Measurements from ENCODE around the gene PSMD2.
A peak's percentile ranks its signal among the peaks of the same experiment; 100 is the strongest.

Gene PSMD2

DNA sequence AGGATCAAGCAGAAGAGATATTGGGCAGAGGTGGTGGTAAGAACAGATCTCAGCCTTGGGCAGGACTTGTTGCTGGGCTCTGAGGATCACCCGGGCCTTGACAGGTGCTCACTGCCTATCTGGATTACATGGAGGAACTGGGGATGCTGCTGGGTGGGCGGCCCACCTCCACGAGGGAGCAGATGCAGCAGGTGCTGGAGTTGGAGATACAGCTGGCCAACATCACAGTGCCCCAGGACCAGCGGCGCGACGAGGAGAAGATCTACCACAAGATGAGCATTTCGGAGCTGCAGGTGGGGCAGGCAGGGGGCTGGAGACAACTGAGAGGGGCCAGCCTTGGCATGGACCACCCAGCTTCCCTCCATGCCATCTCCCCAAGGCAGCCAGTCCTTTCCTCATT is 15.4 kb upstream of the PSMD2 start:
- no peak for DNase-seq

DNA sequence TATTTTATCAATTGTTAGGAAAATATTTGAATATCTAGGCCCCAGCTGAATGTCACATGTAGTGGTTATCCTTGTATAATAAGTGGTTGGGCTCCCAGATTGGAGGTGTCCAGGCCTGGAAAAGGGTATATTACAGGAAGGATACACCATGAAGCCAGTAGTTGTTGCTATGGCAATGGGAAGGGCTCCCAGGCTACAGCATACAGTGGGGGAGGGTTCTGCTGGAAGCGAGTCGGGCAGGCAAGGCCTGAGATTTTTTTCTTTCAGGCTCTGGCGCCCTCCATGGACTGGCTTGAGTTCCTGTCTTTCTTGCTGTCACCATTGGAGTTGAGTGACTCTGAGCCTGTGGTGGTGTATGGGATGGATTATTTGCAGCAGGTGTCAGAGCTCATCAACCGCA is 14.3 kb upstream of the PSMD2 start:
- no peak for DNase-seq

DNA sequence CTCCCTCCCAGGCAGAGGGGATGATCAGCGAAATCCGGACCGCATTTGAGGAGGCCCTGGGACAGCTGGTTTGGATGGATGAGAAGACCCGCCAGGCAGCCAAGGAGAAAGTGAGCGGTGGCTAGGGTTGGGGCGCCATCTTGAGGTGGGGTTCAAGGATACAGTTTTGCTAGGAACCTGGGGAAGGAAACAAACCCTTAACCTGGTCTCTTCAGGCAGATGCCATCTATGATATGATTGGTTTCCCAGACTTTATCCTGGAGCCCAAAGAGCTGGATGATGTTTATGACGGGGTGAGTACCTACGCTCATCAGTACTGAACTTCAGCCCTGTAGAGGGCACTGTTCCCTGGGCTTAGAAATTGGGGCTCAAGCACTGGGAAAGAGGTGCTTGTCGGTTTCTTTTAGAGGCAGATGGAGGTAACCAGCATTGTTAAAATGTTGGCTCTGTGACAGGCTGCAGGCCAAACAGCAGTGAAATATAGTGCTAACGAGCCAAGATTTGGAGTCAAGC is 9.6 kb upstream of the PSMD2 start:
- no peak for DNase-seq

DNA sequence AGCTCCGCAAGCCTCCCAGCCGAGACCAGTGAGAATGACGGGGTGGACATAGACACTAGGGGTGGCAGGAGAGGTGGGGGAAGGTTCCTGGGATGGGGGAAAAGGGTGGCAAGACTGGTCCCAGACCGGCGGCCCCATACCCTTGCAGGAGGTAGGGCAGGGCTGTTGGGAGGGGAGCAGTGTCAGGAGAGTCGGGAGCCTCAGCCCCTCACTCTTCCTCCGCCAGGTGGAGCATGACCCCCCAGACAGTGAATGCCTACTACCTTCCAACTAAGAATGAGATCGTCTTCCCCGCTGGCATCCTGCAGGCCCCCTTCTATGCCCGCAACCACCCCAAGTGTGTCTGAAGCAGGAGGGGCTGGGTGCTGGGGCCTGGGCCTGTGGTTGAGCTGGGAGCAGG is 8.7 kb upstream of the PSMD2 start:
- no peak for DNase-seq

DNA sequence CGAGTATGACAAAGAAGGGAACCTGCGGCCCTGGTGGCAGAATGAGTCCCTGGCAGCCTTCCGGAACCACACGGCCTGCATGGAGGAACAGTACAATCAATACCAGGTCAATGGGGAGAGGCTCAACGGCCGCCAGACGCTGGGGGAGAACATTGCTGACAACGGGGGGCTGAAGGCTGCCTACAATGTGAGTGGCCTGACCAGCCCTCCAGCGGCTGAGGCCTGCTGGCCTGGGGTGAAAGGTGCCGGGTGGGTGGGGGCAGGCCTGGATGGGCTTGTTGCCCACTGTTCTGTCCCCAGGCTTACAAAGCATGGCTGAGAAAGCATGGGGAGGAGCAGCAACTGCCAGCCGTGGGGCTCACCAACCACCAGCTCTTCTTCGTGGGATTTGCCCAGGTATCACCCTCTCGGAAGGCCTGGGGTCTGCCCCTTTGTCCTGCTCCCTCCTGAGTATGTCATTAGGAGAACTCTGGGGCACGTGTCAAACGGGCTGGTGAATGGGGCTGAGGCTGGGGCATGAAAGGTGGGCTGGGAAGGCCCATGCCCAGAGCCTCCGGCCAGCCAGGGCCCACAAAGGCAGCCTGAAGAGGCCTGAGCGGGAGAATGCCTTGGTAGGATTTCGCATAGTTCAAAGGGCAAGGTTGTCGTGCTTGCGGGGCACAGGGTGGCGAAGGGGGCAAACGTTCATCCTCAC is 7.8 kb upstream of the PSMD2 start:
- no peak for DNase-seq

DNA sequence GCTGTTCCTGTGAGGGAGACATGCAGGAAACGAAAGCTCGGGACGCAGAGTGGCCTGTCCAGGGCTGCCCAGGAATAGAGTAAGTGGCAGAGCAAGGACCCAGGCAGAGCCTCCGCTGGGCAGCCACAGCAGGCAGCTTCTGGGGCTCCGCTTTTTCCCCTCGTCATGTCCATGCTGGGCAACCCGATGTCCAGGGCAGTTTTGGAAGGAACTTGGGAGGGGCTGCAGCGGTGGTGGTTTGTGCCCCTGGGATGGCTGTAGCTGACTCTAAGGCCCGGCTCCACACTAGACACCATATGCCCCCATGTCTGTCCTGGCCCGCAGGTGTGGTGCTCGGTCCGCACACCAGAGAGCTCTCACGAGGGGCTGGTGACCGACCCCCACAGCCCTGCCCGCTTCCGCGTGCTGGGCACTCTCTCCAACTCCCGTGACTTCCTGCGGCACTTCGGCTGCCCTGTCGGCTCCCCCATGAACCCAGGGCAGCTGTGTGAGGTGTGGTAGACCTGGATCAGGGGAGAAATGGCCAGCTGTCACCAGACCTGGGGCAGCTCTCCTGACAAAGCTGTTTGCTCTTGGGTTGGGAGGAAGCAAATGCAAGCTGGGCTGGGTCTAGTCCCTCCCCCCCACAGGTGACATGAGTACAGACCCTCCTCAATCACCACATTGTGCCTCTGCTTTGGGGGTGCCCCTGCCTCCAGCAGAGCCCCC is 7.1 kb upstream of the PSMD2 start:
- DNase-seq: no peak

DNA sequence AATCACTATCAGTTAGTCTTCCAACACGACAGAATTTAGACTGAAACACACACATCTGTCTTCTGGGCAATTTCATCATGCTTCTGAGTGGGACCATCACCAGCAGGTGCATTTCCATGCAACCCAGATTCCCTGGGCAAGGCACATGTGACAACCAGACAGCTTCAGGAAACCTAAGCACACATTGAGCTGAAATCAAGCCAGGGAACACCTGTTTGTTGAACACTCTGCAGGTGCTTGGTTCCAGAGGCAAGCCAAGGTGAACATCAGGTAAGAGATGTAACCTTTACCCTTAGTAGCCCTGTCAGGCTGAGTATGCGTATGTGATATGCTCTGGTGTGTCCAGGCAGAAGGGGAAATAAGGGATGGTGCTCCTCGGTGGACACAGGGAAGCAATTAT is 3.3 kb upstream of the PSMD2 start:
- no peak for DNase-seq

DNA sequence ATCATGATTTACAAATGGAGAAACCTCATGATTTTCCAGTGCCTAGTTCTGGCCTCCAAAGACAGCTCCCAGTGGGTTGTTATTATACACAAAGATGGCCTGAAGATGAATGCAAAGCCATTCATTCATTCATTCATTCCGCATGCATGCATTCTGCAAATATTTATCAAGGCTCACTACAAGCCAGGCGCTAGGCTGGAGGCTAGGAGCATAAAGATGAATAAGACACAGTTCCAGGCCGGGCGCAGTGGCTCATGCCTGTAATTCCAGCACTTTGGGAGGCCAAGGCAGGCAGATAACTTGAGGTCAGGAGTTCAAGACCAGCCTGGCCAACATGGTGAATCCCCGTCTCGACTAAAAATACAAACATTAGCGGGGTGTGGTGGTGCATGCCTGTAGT is 2.4 kb upstream of the PSMD2 start:
- DNase-seq: no peak

DNA sequence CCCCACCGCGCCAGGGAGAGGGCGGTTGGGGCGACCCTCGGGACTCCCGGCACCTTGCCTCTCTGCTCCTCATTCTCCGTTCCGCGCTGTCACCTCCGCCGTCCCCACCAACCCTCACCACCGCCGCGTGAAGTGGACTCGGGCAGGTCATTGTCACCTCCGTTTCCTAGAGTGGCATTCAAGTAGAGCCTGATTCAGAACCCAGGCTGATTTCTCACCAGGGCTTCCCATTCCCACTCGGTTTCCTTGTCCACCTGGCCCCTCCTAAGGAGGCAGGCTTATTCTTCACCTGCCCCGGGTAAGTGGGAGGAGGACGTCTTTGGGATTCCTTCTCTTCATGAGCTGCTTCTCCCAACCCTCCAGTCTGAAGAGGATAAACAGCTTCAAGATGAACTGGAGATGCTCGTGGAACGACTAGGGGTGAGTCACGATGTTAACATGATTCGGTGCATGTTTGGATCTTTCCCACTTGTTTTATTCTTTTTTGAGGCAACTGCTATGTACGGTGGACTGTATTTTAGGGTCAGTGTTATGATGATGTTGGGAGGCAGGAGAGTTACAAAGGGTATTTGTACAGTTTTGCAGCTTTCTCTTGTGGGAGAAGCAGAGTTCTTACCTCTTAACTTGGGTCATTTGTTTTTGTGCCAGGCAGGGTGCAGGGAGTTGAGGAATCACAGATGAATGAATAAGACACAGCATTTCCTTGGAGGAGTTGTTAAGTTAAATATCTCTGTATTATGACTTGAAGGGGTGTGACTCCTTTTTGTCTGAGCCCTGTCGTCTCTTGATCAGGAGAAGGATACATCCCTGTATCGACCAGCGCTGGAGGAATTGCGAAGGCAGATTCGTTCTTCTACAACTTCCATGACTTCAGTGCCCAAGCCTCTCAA is 692 bp downstream of the PSMD2 start:
- DNase-seq: no peak

DNA sequence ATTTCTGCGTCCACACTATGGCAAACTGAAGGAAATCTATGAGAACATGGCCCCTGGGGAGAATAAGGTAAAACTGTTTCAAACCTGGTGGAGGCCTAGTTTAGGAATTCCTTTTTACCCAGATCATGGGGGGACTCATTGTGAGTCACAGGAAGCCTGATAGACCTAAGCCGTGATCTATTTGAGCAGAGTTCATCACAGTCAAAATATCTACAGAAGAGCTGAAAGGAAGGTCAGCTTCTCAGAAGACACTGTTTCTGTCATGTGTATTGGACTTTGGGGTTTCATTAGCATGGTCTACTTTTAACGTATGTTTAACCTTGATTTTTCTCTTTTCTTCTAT is 1.3 kb downstream of the PSMD2 start:
- DNase-seq: no peak

DNA sequence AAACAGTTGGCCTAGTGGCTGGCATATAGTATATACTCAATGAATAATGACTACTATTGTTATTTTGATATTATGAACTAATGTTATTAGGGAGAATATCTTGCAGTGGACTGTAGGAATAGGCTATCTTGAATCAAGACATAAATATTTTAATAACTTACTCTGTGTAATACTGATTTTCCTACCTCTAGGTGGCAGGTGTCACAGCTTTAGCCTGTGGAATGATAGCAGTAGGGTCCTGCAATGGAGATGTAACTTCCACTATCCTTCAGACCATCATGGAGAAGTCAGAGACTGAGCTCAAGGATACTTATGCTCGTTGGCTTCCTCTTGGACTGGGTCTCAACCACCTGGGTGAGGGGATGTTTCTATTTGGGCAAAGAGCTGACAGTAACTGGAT is 6.5 kb downstream of the PSMD2 start:
- no peak for DNase-seq

DNA sequence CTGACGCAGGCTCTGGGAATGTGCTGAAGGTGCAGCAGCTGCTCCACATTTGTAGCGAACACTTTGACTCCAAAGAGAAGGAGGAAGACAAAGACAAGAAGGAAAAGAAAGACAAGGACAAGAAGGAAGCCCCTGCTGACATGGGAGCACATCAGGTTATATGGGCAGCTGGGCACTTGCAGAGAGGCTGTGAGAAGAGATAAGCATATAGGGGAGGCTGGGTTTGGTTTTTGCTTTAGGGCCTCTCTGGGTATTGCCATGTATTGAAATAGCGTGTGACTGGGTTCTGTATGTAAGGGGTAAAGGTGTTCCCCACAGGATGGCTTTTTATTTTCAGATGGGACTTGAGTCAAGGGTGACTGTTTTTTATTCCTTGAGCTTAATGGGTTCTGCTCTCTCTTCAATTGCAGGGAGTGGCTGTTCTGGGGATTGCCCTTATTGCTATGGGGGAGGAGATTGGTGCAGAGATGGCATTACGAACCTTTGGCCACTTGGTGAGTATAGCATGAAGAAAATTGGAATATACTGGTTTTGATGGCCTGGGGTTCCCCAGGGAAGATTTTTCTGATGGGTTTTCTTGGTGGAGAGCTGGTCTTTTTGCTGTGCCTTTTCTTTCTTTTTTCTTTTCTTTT is 7.4 kb downstream of the PSMD2 start:
- no peak for DNase-seq

DNA sequence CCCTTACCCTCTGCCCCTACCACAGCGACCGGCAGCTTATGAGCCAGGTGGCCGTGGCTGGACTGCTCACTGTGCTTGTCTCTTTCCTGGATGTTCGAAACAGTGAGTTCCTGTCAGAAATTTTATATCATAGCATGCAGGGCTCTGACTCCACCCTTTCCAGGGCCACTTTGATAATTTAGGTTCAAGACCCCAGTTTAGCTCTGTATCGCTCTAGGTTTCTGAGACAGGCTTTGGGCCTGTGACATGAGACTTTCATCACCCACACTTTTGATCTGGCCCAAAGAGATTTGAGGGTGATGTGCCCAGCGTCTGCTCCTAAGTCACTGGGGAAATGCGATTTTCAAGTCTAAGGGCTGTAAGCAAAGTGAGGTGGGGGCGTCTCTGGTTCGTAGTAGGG is 8.9 kb downstream of the PSMD2 start:
- DNase-seq: no peak

DNA sequence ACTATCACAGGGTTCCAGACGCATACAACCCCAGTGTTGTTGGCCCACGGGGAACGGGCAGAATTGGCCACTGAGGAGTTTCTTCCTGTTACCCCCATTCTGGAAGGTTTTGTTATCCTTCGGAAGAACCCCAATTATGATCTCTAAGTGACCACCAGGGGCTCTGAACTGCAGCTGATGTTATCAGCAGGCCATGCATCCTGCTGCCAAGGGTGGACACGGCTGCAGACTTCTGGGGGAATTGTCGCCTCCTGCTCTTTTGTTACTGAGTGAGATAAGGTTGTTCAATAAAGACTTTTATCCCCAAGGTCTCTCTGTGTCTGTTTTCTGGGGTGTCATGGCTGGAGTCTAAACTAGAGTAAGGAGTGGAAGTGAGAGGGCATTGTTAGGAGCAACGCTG is 9.7 kb downstream of the PSMD2 start:
- DNase-seq: no peak

DNA sequence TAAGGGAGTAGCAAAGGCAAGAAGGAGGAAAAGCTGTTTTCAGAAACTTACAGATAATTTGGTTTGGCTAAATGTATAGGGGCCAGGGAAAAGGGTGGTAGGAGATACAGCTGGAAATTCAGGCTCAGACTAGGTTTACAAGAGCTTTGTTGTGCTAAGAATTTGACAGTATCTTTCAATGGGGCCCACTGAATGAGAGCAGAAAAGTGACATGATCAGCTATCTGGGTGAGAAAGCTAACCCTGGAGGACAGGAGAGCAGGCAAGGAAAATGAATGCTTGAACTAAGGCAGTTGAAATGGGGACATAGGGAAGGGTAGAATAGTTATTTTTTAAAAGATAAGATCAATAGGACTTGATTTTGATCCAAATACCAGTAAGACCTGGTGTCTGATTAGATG is 12.6 kb downstream of the PSMD2 start:
- DNase-seq: no peak

DNA sequence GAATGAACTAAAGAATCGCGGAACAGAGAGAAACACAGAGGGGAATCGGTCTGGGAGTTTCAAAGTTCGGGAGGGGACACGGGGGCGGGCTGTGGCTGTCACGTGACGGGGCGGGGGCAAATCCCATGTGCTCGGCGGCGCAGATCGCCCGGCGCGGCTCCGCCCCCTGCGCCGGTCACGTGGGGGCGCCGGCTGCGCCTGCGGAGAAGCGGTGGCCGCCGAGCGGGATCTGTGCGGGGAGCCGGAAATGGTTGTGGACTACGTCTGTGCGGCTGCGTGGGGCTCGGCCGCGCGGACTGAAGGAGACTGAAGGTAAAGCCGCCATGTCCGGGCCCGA is 15.3 kb downstream of the PSMD2 start, which contains the start of gene EIF4G1:
TSS of gene EIF4G1 (plus strand) at position 244 of the 337 bp plus-strand sequence. CDS start 1,191 bp downstream, outside the sequence.
- DNase-seq: peak; percentile 47

DNA sequence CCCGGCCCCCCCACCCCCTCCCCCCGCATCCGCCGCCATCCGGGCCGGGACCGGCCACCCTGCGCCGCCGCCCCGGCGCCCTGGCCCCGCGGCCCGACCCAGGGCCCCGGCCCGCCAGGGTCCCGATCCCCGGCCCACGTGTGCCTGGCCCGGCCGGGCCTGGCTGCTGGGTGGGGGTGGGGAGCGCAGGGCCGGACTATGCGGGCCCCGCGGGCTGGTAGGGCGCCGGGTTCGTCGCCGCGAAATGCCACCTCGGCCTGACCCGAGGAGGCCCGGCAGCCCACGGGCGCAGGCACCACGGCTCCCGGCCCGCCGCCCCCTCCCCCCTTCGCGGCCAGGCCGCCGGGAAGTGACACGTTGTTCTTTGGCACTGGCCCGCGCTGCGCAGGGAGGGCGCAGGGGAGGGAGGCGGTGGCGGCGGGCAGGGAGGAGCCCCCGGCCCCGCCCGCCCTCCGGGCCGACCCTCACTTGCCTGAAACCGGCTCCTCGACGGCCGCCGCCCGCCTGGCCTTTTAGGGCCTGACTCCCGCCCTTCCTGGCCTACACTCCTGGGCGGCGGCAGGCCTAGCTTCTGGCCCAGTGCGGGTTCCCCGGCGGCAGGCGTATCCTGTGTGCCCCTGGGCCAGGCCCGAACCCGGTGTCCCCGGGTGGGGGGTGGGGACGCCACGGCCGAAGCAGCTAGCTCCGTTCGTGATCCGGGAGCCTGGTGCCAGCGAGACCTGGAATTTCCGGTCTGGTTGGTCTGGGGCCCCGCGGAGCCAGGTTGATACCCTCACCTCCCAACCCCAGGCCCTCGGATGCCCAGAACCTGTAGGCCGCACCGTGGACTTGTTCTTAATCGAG is 15.9 kb downstream of the PSMD2 start:
- DNase-seq: no peak

DNA sequence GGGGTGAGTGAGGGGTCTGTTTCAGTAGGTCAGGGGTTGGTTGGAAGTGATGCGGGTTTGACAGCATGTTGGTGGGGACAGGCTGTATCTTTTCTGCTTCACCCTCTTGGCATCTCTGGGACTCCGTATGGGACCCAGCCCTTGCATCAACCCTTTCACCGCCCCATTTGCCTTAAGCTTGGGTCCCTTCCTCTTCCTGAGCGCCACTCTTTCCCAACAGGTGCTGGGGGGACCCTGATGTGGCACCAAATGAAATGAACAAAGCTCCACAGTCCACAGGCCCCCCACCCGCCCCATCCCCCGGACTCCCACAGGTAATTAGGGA is 16.5 kb downstream of the PSMD2 start:
- DNase-seq: no peak

DNA sequence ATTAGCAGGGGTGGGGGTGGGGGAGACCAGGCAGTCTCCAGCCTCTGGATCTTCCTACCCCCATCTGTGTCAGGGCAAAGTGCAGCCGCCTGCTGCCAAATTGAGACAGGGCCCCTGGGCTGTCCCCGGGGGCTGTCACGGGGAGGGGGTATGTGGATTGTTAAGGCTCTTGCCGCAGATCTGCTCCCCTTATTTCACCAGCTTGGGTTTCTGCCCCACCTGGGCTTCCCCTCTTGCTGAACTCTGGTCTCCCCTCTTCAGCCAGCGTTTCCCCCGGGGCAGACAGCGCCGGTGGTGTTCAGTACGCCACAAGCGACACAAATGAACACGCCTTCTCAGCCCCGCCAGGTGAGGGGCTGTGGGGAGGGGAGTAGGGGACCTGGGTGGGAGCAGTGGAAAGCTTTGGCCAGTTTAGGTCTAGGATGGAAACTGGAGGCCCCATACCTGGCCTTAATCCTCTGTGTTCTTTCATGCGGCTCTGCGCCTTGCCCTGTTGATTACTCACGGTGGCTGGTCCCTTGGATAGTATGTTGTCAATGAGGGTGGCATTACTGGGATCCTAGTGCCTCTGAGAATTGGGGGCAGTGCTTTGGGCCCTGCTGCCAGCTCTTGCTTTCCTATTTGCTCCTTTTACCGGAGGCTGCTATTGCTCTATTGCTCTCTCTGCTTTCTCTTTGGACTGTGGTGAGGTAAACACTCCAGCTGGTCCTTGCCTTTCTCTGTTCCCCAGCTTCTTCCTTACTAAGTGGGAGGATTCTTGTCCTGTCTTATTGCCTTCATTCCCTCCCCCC is 17.0 kb downstream of the PSMD2 start:
- DNase-seq: no peak

DNA sequence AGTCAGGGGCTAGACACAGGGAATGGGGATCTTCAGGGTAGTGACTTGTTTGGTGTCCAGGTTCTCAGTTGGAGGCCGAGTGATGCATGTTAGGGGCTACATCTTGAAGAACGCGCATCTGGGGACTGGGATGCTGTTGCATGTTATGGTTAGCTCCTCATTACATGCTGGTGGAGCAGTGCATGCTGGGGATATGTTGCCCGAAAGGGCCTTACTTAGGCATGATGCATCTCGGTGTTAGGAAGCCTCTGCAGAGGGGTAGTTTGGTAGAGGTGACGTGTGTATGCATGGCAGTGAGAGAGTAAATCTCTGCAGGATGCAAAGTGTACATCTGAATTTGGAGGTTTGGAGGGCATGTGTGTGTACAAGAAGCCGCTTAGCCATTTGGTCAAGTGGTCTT is 17.8 kb downstream of the PSMD2 start:
- DNase-seq: no peak

DNA sequence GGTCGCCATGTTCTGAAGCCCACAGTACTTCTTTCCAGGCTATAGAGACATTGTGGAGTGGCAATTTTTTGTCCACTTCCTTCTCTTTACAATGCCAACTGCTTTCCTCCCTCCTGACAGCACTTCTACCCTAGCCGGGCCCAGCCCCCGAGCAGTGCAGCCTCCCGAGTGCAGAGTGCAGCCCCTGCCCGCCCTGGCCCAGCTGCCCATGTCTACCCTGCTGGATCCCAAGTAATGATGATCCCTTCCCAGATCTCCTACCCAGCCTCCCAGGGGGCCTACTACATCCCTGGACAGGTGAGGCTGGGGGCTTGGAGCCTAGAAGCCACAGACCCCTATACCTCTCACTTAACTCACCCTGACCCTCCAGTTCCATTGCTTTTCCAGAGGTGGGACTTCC is 18.2 kb downstream of the PSMD2 start:
- no peak for DNase-seq

DNA sequence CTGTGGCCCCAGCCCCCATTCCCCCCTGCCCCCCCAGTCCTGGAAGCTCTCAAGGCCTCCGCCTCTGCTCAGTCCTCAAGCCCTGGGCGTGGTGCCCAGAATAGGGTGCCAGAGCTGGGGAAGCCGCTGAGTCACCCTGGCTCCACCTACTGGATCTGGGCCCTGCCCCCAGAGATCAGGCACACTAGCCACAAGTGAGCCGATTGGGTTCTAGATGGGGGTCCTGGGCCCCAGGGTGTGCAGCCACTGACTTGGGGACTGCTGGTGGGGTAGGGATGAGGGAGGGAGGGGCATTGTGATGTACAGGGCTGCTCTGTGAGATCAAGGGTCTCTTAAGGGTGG is 21.0 kb downstream of the PSMD2 start:
- no peak for DNase-seq
